Posterior cingulate gyrus (tissue), 11 donors: ENCODE data around the gene TMEM222.
"Not testable (repeated sequence)": the region's sequence is repeated elsewhere in the genome, so short reads cannot be mapped to it uniquely, and the experiment has no call there.

Source experiments
- DNase-seq, 10 donors: peaks; one replicate each; pipeline versions ENCODE4 v3.0.0 to v3.0.0-alpha.2; 2020 to 2021; ENCODE audit warnings: mixed read lengths in 3 of 10
- intact Hi-C: fragments of 100-400 bp; cut with DNase I; formaldehyde crosslinking; loops from one replicate; pipeline ENCODE4 v1.15.1; 2023

TMEM222 gene, protein sequence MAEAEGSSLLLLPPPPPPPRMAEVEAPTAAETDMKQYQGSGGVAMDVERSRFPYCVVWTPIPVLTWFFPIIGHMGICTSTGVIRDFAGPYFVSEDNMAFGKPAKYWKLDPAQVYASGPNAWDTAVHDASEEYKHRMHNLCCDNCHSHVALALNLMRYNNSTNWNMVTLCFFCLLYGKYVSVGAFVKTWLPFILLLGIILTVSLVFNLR

GRCh38 chr1:27321813-27322568, at the start of gene TMEM222:
Gene TMEM222 (plus strand): TSS chr1:27322163. CDS start chr1:27322198, 35 bp downstream.
- intact Hi-C loops = loop anchor here (2.0 kb wide), 1 partner anchor 87 kb away; the partner anchor contains the start of gene WDTC1

GRCh38 chr1:27274204-27274603, 47.8 kb upstream of the TMEM222 start:
- intact Hi-C loops = no loop called here
- no peak for DNase-seq

More at GRCh38 chr1:27321813-27322568, at the start of gene TMEM222:
- DNase-seq = peak; percentile 98 to 100 (median 99)

DNA sequence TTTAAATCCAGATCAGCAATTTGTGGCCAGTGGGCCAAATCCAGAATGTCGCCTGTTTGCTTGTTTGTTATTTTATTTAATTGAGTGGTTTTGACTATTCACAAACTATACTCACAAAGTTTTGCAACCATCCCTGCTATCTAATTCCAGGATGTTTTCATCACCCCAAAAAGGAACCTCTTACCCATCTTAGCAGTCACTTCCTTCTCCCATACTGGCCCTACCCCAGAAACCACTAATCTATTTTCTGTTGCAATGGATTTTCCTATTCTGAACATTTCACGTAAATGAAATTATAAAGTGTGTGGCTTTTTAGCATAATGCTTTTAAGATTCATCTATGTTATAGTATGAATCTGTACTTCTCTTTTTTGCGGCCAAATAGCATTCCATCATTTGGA, 46.3 kb upstream of the TMEM222 start:
- no peak for DNase-seq
- intact Hi-C loops = no loop called here

- DNase-seq = peak; percentile 53 to 95 (median 86)
- intact Hi-C loops = loop anchor here (1.0 to 2.0 kb wide), 3 partner anchors 86 to 240 kb away; no protein-coding TSS in a partner anchor
These were observed 37.3 kb upstream of the TMEM222 start for GRCh38 chr1:27284425-27285273.

DNA sequence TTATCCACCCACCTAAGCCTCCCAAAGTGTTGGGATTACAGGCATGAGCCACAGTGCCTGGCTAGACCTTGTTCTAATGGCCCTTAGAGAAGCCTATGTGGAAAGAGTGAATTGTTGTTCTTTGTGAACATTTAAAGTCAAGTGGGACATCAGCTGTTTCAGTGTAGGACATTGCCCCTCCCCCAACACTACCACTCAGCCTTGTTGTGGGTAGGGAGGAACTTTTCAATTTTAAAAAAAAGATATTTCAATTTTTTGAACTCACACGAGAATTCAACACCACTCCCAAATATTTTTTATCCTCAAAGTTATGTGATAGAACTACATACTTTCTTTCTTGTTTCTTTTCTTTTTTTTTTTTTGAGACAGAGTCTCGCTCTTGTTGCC, 36.7 kb upstream of the TMEM222 start:
- intact Hi-C loops = loop anchor here (2.0 kb wide), 1 partner anchor 86 kb away; no protein-coding TSS in a partner anchor
- DNase-seq = no peak

DNA sequence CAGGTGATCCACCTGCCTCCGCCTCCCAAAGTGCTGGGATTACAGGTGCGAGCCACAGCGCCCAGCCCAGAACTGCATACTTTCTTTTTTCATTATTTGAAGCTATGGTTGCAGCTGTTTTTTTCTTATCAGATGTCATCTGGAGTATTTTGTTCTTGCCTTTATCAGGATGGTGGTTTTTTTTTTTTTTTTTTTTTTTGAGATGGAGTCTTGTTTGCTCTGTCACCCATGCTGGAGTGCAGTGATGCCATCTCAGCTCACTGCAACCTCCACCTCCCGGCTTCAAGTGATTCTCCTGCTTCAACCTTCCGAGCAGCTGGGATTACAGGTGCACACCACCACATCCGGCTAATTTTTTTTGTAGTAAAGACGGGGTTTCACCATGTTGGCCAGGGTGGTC, 36.1 kb upstream of the TMEM222 start:
- not testable (repeated sequence) for DNase-seq
- intact Hi-C loops = loop anchor here (2.0 kb wide), 1 partner anchor 87 kb away; no protein-coding TSS in a partner anchor

DNA sequence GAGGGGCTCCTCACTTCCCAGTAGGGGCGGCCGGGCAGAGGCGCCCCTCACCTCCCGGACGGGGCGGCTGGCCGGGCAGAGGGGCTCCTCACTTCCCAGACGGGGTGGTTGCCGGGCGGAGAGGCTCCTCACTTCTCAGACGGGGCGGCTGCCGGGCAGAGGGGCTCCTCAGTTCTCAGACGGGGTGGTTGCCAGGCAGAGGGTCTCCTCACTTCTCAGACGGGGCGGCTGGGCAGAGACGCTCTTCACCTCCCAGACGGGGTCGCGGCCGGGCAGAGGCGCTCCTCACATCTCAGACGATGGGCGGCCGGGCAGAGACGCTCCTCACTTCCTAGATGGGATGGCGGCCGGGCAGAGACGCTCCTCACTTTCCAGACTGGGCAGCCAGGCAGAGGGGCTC, 32.8 kb upstream of the TMEM222 start:
- DNase-seq, intact Hi-C loops: not testable (repeated sequence)

DNA sequence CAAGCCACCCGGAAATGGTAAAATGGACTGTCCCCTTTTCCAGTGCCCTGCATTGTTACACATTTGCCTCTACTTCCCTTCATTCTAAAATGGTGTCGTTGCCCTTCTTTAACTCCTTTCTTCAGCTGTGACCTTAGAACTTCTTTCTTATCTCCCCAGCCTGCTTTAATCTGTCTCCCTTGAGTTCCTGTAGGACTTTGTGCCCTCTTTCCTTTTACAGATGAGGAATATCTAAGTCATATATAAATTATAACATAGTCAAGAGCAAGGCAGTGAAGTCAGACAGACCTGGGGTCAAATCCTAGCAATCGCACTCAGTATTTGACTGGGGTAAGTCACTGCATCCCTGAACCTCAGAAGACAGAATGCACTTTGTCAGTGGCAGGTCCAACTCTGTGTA, 31.4 kb upstream of the TMEM222 start:
- intact Hi-C loops = no loop called here
- no peak for DNase-seq

DNA sequence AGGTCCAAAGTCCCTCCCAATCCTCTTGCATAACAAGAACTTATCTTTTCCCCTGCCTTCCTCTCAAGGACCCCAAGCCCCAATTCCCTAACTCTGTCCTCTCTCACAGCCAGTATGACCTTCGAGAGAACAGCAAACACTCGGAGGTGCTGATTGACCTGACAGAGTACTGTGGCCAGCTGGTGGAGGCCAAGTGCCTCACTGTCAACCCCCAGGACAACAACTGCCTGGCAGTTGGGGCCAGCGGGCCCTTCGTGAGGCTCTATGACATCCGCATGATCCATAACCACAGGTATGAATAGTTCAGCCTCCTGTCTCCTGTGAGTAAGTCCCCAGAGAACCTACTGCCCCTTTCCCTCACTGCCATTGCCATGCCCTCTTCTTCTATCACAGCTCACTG, 29.9 kb upstream of the TMEM222 start:
- no peak for DNase-seq
- intact Hi-C loops = no loop called here

DNA sequence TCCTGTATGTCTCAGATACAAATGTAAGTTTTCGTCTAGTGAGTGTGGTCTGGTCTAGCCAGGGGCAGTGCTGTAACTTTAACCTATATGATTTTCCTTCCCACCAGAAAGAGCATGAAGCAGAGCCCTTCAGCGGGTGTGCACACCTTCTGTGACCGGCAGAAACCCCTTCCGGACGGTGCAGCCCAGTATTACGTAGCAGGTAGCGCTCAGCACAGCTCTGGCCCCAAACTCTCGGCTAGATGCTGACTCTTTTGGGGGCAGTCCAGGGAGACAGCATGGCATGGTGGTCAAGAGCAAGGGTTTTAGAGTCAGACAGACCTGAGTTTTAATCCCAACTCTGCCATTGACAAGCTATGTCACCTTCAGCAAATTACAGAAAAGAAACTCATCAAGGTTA, 28.0 kb upstream of the TMEM222 start:
- intact Hi-C loops = no loop called here
- no peak for DNase-seq

DNA sequence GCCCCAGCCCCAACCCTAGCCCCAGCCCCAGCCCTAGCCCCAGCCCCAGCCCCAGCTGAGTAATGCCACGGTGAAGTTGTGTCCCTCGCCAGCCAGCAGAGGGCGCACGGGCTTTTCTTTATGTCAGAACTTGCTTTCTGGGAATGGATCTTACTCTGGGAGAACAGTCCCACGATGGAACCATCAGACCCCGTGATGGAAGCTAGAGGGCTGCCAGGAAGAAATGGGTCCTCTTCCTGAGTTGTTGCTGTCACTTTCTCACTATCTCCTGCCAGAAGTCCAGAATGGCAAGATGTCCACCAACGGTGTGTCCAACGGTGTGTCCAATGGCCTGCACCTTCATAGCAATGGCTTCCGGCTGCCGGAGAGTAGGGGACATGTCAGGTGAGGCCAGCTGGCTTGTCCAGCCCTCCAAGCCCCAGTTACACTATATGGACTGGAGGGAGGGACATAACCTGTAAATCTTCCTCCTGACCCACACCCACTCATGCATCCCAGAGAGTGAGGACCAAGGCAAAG, 25.1 kb upstream of the TMEM222 start:
- intact Hi-C loops = no loop called here
- peak; percentile 59 to 96 (median 83) for DNase-seq

- peak in 1 of 10 donors; percentile 36 for DNase-seq
- intact Hi-C loops = no loop called here
These were observed 24.1 kb upstream of the TMEM222 start for GRCh38 chr1:27297903-27298302.

GRCh38 chr1:27298632-27299384, 23.2 kb upstream of the TMEM222 start:
- intact Hi-C loops = no loop called here

GRCh38 chr1:27299385-27300271, 22.3 kb upstream of the TMEM222 start:
- peak; percentile 26 to 95 (median 70) for DNase-seq
- intact Hi-C loops = loop anchor here (2.0 kb wide), 2 partner anchors 307 to 363 kb away; no protein-coding TSS in a partner anchor

More at GRCh38 chr1:27298632-27299384, 23.2 kb upstream of the TMEM222 start:
- DNase-seq = peak in 1 of 10 donors; percentile 51

GRCh38 chr1:27300341-27301051, 21.5 kb upstream of the TMEM222 start:
- peak; percentile 77 to 98 (median 82) for DNase-seq
- intact Hi-C loops = loop anchor here (1.0 to 2.0 kb wide), 3 partner anchors 95 to 362 kb away; no protein-coding TSS in a partner anchor

- intact Hi-C loops = loop anchor here (1.0 to 2.0 kb wide), 3 partner anchors 94 to 362 kb away; no protein-coding TSS in a partner anchor
- DNase-seq = no peak
These were observed 20.9 kb upstream of the TMEM222 start for GRCh38 chr1:27301052-27301422.

DNA sequence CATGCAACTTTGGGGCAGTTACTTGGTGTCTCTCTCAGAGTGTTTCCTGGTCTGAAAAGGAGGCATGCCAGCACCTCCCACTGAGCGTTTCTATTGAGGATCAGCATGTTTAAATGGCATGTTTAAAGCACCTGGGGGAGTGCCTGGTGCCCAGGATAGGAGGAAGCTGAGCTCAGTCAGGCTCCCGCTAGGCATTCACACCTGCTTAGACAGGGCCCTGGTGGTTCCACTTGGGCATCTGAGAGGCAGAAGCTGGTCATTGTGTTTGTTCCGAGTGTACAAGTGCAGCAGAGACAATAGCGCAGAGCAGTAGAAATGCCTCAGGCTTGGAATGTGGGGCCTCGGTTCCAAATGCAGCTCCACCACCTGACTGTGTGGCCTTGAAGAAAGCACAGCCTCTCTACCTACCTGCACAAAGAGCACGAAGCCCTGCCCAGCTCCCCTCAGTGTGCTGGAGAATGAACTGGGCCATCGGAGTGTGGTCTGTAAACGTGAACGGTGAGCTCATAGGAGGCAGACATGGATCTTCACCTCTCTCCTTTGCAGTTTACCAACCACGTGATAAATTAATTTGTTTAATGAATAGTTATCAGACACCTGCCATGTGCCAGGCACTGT, 20.3 kb upstream of the TMEM222 start:
- peak in 1 of 10 donors; percentile 67 for DNase-seq
- intact Hi-C loops = loop anchor here (1.0 to 2.0 kb wide), 3 partner anchors 94 to 361 kb away; no protein-coding TSS in a partner anchor
